Right renal cortex interstitium (tissue), 3 donors: ENCODE results near the gene UPK3A. TPM values are rescaled to one million over a fixed set of nuclear protein-coding genes. Genes with fewer than 3 reads are reported as not detected.

Experiments
- DNase-seq, 3 donors: peaks; one replicate each; pipeline ENCODE4 v3.0.0-alpha.2; 2013; ENCODE audit warnings: low read depth in 3 of 3, low spot score in 2 of 3
- polyA plus RNA-seq, 3 donors: library from polyadenylated mRNA; unstranded; fragments of 120-200 nt; gene quantifications; one replicate each; pipeline ENCODE4 v1.2.1, GENCODE V29; 2013; ENCODE audit not compliant: insufficient read length in 3 of 3

UPK3A gene
- polyA plus RNA-seq: 1 to 10 TPM in 2 of 3 donors, under 1 TPM in 1; 0.15 to 1.8 (median 1.3) TPM

DNA sequence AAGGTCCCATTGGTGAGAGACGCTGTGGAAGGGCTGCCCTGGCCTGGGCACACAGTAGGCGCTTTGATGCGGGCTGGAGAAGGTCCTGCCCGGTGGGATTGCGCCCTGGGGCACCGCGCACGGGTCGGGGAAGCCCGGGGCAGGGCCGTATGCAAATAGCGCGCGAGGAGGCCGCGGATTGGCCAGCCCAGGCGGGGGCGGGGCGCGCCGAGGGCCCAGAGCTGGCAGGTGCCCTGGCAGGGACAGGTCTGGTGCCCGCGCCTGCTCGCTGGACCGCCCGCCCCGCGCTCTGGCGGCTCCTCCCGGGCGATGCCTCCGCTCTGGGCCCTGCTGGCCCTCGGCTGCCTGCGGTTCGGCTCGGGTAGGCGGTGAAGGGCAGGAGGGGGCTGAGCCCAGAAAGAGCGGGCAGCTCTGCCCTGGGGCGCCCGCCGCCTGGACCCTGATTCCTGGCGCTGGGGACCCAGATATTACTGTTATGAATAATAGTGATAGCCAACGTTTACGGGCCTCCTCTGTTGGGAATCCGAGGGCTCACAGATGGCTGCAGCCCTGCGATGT is at the start of gene UPK3A:
Gene UPK3A (plus strand): TSS at position 245 of the 558 bp plus-strand sequence. CDS start 65 bp downstream, at position 310.
- no peak for DNase-seq

DNA sequence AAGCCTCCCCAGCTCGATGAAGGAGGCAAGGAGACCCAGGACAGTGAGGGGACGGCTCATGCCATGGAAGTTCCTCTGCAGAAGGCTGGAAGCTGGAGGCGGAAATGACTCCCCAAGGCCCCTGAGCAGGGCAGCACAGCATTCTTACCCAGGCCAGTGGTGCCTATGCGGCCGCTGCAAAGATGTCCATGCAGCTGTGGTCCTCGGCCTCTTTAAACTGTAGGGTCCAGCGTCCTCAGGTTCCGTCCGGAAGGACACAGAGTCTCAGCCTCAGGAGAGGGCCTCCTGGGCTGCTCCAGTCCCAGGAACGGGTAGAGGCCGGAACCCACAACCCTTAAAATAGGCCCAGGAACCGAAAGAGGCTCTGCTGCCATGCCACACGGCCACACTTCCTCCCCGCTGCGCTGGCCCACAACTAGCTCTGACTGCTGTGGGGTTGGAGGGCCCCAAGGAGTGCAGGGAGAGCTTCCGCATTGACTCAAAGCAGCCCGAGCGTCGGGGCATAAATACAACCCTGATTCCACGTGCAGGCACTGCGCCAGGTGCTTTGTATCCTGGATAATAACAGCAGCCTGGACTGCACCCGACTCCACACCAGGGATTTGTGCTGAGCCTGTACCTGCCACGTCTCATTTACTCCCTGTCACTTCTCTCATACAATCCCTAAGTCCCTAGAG is 49.5 kb upstream of the UPK3A start:
- DNase-seq: no peak

GRCh38 chr22:45235851-45236342 is 48.9 kb upstream of the UPK3A start:
- DNase-seq: no peak

- DNase-seq: no peak
Observed at GRCh38 chr22:45237065-45237990, 47.4 kb upstream of the UPK3A start.

- no peak for DNase-seq
Observed at GRCh38 chr22:45238076-45238956, 46.4 kb upstream of the UPK3A start.

DNA sequence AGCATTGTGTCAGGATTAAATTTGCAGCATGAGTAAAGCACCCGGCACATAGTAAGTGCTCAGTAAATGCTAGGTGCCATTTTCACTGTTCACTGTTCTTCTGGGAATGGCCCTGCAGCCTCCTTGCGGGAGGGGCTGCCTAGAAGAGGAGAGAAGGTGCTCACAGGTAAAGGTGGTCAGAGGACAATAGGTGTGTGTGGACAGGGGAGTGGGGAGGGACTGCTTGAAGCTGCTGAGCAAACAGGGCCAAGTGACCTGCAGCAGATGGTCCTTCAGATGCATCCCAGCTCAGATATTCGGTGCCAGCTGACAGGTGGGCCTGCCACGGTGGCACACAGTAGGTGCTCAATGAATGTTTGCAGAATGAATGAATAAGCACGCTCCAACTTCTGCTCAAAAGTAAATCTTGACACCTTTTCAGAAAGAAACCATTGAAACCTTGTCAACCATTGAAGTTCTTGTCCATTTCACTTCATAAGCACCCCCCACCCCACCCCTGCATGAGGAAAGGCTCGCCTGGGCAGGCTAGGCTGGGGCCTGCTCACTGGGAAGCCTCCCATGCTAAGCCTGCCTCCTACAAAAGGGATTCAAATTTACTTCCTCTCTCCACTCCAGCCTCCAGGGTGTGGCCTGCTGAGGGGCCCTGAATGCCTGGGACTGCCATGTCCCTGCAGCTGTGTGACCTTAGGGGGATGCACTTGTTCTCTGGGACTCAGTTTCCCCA is 45.6 kb upstream of the UPK3A start:
- DNase-seq: no peak

- DNase-seq: no peak
Observed at GRCh38 chr22:45239681-45240051, 45.1 kb upstream of the UPK3A start.

DNA sequence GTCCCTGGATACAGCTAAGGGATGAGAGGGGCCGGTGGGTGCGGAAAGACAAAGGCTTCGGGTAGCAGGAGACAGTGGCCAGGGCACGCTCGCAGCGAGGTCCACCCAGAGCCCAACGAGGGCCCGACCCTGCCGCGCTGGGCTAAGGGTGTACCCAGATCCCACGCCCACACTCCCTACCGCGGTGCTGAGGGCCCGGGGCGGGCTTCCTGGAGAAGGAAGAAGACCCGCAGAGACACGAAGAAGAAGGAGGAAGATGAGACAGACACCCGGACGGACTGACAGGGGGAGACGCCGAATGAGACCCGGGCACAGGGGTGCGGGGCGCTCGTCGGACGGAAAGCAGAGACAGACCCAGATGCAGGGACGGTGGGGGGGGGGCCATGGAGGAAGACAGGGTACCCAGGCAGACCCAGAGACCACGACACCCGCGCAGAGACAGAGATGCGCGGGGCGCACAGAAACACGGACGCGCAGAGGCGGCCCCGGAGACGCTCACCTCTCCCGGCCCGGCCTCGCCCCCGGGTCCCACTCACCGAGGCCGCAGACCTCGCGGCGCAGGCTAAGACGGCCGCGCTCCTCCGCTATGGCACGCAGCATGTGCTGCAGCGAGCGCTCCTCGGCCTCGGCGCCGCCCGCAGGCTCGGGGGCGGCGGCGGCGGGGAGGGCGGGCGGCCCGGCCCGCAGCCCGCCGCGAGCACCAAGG is 44.5 kb upstream of the UPK3A start:
- DNase-seq: no peak

- DNase-seq: no peak
Observed at GRCh38 chr22:45240810-45241631, 43.7 kb upstream of the UPK3A start, which contains the start of gene KIAA0930. KIAA0930 (minus strand) TSS chr22:45240894; CDS start chr22:45240703, 191 bp downstream.

- DNase-seq: no peak
Observed at GRCh38 chr22:45242778-45243191, 42.0 kb upstream of the UPK3A start.

- DNase-seq: no peak
Observed at GRCh38 chr22:45244916-45245315, 39.8 kb upstream of the UPK3A start.

DNA sequence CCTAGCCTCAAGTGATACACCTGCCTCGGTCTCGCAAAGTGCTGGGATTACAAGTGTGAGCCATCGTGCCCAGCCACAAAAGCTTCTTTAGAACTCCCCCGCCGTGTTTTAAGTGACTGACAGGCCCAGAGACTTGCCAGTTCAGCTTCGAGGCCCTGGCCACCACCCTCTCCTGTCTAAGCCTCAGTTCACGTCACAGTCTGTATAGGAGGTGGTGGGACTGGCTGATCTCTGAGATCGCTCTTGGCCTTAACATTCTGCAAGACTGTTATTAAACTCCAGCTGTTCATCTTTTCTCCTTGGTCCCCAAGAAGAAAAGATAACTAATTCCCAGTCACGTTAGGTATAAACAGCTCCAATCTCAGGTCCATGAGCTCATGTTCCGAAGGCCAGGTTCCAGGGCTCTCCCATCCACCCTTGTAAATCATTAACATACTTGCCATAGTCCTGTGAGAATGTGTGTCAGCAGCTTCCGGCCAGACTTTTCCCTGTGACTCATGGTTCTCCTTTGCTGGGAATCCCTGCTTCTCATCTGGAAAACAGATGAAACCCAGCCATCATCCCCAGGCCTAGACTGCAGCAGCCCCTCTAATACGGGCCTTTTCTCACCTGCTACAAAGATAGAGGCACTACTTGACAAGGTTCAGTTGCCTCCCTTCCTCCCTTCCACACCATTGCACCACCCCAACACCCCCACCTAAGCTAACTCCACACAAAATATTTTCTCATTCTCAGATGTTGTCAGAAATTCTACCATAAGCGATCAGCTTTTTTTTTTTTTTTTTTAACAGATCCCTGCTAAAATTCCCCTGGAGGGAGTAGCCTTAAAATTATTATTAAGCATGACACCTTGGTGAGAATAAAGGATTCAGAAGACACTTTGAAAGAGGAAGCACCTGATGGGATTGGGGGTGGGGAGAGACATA is 38.4 kb upstream of the UPK3A start:
- DNase-seq: peak in 1 of 3 donors; percentile 69

GRCh38 chr22:45248832-45249561 is 35.8 kb upstream of the UPK3A start:
- DNase-seq: no peak

- DNase-seq: no peak
Observed at GRCh38 chr22:45251825-45252224, 32.9 kb upstream of the UPK3A start.

DNA sequence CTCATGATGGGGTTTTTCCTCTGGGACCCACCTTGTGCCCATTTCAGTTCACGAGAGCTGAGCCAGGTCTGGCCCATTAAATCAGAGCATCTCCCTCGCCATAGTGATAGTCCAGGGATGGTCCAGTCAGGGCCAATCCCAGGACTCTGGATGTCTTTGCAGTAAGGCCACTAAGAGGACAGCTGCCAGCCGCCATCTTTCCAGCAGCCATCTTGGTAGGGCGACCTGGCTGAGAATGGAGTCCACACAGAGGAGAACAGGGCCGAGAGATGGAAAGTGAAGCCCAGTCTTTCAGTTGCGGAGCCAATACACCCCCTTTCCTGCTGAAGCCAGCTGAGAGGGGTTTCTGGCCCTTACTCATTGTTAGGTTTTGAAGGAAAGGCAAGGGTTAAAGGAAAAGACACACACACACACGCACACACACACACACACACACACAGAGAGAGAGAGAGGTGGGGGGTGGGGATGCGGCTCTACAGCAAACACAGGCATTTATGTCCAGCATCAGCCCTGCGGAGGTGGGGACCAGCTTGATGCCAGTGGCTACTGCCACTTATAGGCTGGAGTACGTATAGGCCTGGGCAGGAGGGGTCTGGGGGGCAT is 31.6 kb upstream of the UPK3A start:
- no peak for DNase-seq

DNA sequence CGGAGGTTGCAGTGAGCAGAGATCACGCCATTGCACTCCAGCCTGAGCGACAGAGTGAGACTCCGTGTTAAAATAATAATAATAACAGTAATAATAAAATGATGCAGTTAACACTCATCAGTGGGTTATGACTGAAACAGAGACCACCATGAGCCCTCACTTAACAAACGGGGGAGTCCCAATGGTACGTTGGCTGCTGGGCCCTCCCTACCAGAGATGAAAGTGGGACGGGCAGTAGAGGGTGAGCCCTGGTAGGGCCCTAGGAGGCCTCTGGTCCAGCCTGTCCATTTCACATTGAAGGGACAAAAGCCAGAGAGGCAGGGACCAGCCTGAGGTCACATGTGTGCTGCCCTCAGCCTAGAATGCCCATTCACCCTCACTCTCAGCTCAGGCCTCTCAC is 30.4 kb upstream of the UPK3A start:
- no peak for DNase-seq
